ENCODE results near the gene ENOX1. TPM values are rescaled to one million over a fixed set of nuclear protein-coding genes. Genes with fewer than 3 reads are reported as not detected.
A peak's percentile ranks its signal among the peaks of the same experiment; 100 is the strongest.

ENOX1 gene
- total RNA-seq, 1 experiment from 2014 or later, result 11.9 TPM

GRCh38 chr13:43558939-43559338, 227.8 kb downstream of the ENOX1 start:
- DNase-seq, result no peak
- Histone ChIP-seq H3K27me3 (no peaks in the 10 kb centered on the region), H3K27ac (no peak overlapping the region), H3K4me1 (0 out of 2 replicates have a peak, but pooled peaks cover 8% of the 10 kb centered on the region), H3K9me3 (replicated peaks) (no peaks in the 10 kb centered on the region), H3K4me3 (no peak overlapping the region), H3K36me3 (no peaks in the 10 kb centered on the region)

GRCh38 chr13:43558326-43558725, 228.4 kb downstream of the ENOX1 start:
- no peaks in the 10 kb centered on the region for H3K27me3 ChIP-seq
- H3K4me3 ChIP-seq, result no peak overlapping the region
- H3K4me1 ChIP-seq, result 0 out of 2 replicates have a peak, but pooled peaks cover 8% of the 10 kb centered on the region
- DNase-seq, result no peak
- no peaks in the 10 kb centered on the region for H3K9me3 ChIP-seq (replicated peaks)
- H3K27ac ChIP-seq, result no peak overlapping the region
- no peaks in the 10 kb centered on the region for H3K36me3 ChIP-seq

- no peak for DNase-seq
- Histone ChIP-seq H3K4me1 (0 out of 2 replicates have a peak, but pooled peaks cover 8% of the 10 kb centered on the region), H3K4me3 (no peak overlapping the region), H3K27me3 (no peaks in the 10 kb centered on the region), H3K27ac (no peak overlapping the region), H3K36me3 (no peaks in the 10 kb centered on the region), H3K9me3 (replicated peaks) (no peaks in the 10 kb centered on the region)
Measured at GRCh38 chr13:43555667-43556066, 231.1 kb downstream of the ENOX1 start.

GRCh38 chr13:43551897-43552456, 234.8 kb downstream of the ENOX1 start:
- no peak overlapping the region for H3K27ac ChIP-seq
- H3K4me1 ChIP-seq, result no peaks in the 10 kb centered on the region
- no peak overlapping the region for H3K4me3 ChIP-seq
- no peaks in the 10 kb centered on the region for H3K36me3 ChIP-seq
- DNase-seq, result no peak
- H3K9me3 ChIP-seq (replicated peaks), result no peaks in the 10 kb centered on the region
- no peaks in the 10 kb centered on the region for H3K27me3 ChIP-seq

- DNase-seq, result no peak
- Histone ChIP-seq H3K9me3 (replicated peaks) (no peaks in the 10 kb centered on the region), H3K4me1 (0 out of 2 replicates have a peak, but pooled peaks cover 4% of the 10 kb centered on the region), H3K36me3 (no peaks in the 10 kb centered on the region; the same call in 1 of the 2 replicates), H3K27me3 (no peaks in the 10 kb centered on the region), H3K4me3 (no peak overlapping the region), H3K27ac (no peak overlapping the region)
Measured at GRCh38 chr13:43546816-43547215, 240.0 kb downstream of the ENOX1 start.

- Histone ChIP-seq H3K27ac (no peak overlapping the region), H3K9me3 (replicated peaks) (no peaks in the 10 kb centered on the region), H3K4me3 (no peak overlapping the region), H3K27me3 (no peaks in the 10 kb centered on the region), H3K36me3 (no peaks in the 10 kb centered on the region; the same call in 1 of the 2 replicates), H3K4me1 (0 out of 2 replicates have a peak, but pooled peaks cover 4% of the 10 kb centered on the region)
- DNase-seq, result no peak
Measured at GRCh38 chr13:43546251-43546650, 240.5 kb downstream of the ENOX1 start.

GRCh38 chr13:43545317-43545874, 241.4 kb downstream of the ENOX1 start:
- no peak overlapping the region for H3K27ac ChIP-seq
- DNase-seq, result no peak
- H3K27me3 ChIP-seq, result no peaks in the 10 kb centered on the region
- 0 out of 2 replicates have a peak, but pooled peaks cover 4% of the 10 kb centered on the region for H3K4me1 ChIP-seq
- no peak overlapping the region for H3K4me3 ChIP-seq
- no peaks in the 10 kb centered on the region for H3K9me3 ChIP-seq (replicated peaks)
- no peaks in the 10 kb centered on the region; the same call in 1 of the 2 replicates for H3K36me3 ChIP-seq

- no peaks in the 10 kb centered on the region for H3K9me3 ChIP-seq (replicated peaks)
- no peak overlapping the region for H3K27ac ChIP-seq
- no peak for DNase-seq
- H3K4me3 ChIP-seq, result no peak overlapping the region
- 0 out of 2 replicates have a peak, but pooled peaks cover 4% of the 10 kb centered on the region for H3K4me1 ChIP-seq
- H3K36me3 ChIP-seq, result no peaks in the 10 kb centered on the region; the same call in 1 of the 2 replicates
- H3K27me3 ChIP-seq, result no peaks in the 10 kb centered on the region
Measured at GRCh38 chr13:43544631-43545030, 242.1 kb downstream of the ENOX1 start.

GRCh38 chr13:43544011-43544410, 242.8 kb downstream of the ENOX1 start:
- Histone ChIP-seq H3K4me3 (no peak overlapping the region), H3K27ac (no peak overlapping the region), H3K4me1 (0 out of 2 replicates have a peak, but pooled peaks cover 4% of the 10 kb centered on the region), H3K27me3 (no peaks in the 10 kb centered on the region), H3K9me3 (replicated peaks) (no peaks in the 10 kb centered on the region), H3K36me3 (no peaks in the 10 kb centered on the region; the same call in 1 of the 2 replicates)
- DNase-seq, result peak in 1 of 2 experiments; percentile 21

- H3K9me3 ChIP-seq (replicated peaks), result no peaks in the 10 kb centered on the region
- 0 out of 2 replicates have a peak, but pooled peaks cover 4% of the 10 kb centered on the region for H3K4me1 ChIP-seq
- no peaks in the 10 kb centered on the region for H3K27me3 ChIP-seq
- no peak overlapping the region for H3K27ac ChIP-seq
- DNase-seq, result no peak
- H3K36me3 ChIP-seq, result no peaks in the 10 kb centered on the region; the same call in 1 of the 2 replicates
- no peak overlapping the region for H3K4me3 ChIP-seq
Measured at GRCh38 chr13:43543331-43543730, 243.4 kb downstream of the ENOX1 start.

GRCh38 chr13:43537124-43537523, 249.6 kb downstream of the ENOX1 start:
- H3K27ac ChIP-seq, result no peak overlapping the region
- H3K36me3 ChIP-seq, result no peaks in the 10 kb centered on the region
- H3K4me1 ChIP-seq, result no peaks in the 10 kb centered on the region
- H3K27me3 ChIP-seq, result no peaks in the 10 kb centered on the region
- H3K4me3 ChIP-seq, result no peak overlapping the region
- H3K9me3 ChIP-seq (replicated peaks), result no peaks in the 10 kb centered on the region
- no peak for DNase-seq

GRCh38 chr13:43529796-43530195, 257.0 kb downstream of the ENOX1 start:
- no peak for DNase-seq
- Histone ChIP-seq H3K4me1 (peaks cover 8% of the 10 kb centered on the region), H3K36me3 (no peaks in the 10 kb centered on the region; the same call in 1 of the 2 replicates), H3K4me3 (no peak overlapping the region), H3K27ac (no peak overlapping the region), H3K9me3 (replicated peaks) (0 out of 2 replicates have a peak, but pooled peaks cover 6% of the 10 kb centered on the region), H3K27me3 (no peaks in the 10 kb centered on the region)

GRCh38 chr13:43528992-43529391, 257.8 kb downstream of the ENOX1 start:
- Histone ChIP-seq H3K4me3 (no peak overlapping the region), H3K9me3 (replicated peaks) (0 out of 2 replicates have a peak, but pooled peaks cover 6% of the 10 kb centered on the region)
- DNase-seq, result no peak

GRCh38 chr13:43522788-43523187, 264.0 kb downstream of the ENOX1 start:
- Histone ChIP-seq H3K4me1 (peaks cover 19% of the 10 kb centered on the region), H3K27ac (no peak overlapping the region), H3K36me3 (no peaks in the 10 kb centered on the region), H3K27me3 (no peaks in the 10 kb centered on the region), H3K9me3 (replicated peaks) (no peaks in the 10 kb centered on the region), H3K4me3 (no peak overlapping the region)
- no peak for DNase-seq

More at GRCh38 chr13:43528992-43529391, 257.8 kb downstream of the ENOX1 start:
- no peaks in the 10 kb centered on the region; the same call in 1 of the 2 replicates for H3K36me3 ChIP-seq
- no peaks in the 10 kb centered on the region for H3K27me3 ChIP-seq
- H3K27ac ChIP-seq, result no peak overlapping the region
- H3K4me1 ChIP-seq, result peaks cover 8% of the 10 kb centered on the region

- Histone ChIP-seq H3K27me3 (no peaks in the 10 kb centered on the region), H3K36me3 (no peaks in the 10 kb centered on the region), H3K9me3 (replicated peaks) (no peaks in the 10 kb centered on the region), H3K4me3 (no peak overlapping the region), H3K4me1 (peaks cover 29% of the 10 kb centered on the region), H3K27ac (no peak overlapping the region)
- no peak for DNase-seq
Measured at GRCh38 chr13:43520351-43520750, 266.4 kb downstream of the ENOX1 start.
